Measurements from ENCODE around the gene RPL37.
"Not testable (repeated sequence)": the region's sequence is repeated elsewhere in the genome, so short reads cannot be mapped to it uniquely, and the experiment has no call there.

The RPL37 gene

DNA sequence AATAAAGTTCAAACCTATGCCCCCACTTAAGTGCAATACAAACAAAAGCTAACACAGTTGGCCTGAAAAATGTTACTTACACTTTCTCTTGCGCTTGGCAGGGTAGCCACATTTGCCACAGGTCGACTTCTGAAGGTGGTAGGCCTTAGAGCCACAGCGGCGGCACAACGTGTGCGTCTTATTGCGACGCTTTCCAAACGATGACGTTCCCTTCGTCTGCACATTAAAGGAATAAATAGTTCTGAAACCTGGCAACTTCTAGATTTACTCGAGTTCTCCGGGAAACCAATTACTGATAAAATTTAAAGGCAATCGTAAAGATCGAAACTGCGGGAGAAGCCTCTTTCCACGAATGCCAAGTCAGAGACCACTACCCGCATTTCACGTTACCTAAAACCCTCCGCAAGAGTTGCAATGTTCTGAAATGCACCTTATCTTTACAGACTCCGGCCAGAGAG, 602 bp downstream of the RPL37 start:
- no peak for DNase-seq (ENCODE audit: low read depth, low spot score)

DNA sequence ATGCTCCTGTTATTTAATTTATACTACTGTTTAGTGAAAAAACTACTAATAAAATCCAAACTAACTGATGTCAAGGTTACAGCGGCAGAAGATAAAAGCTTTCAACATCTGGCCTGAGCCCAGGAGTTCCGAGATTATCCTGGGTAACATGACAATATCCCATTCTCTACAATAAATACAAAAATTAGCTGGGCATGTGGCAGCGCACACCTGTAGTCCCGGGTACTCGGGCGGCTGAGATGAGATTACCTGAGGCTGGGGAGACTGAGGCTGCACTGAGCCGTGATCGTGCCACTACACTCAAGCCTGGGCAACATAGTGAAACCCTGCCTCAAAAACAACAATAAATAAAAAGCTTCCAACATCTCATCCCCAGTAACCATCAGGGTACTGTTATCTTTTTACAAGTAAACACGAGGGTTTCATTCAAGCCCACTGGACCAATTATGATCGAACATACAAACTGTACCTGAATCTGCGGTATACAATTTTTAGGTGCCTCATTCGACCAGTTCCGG, 1.3 kb downstream of the RPL37 start:
- DNase-seq (ENCODE audit: low read depth, low spot score): no peak

DNA sequence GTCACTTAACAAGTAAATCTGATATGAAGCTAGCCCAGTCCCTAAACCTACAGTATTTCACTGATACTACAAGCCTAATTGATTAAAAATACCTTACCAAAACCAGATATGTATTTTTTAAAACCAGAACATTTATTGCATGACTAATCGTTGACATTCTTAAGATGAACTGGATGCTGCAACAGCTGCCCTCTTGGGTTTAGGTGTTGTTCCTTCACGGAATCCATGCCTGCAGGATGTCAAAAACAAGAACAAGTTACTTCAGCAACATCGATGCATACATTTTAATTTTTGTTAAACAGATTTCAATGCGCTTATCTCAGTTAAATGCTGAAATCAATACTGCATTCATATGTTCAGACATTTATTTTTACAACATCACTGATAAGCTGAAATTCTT, 2.7 kb downstream of the RPL37 start:
- DNase-seq (ENCODE audit: low read depth, low spot score): no peak

DNA sequence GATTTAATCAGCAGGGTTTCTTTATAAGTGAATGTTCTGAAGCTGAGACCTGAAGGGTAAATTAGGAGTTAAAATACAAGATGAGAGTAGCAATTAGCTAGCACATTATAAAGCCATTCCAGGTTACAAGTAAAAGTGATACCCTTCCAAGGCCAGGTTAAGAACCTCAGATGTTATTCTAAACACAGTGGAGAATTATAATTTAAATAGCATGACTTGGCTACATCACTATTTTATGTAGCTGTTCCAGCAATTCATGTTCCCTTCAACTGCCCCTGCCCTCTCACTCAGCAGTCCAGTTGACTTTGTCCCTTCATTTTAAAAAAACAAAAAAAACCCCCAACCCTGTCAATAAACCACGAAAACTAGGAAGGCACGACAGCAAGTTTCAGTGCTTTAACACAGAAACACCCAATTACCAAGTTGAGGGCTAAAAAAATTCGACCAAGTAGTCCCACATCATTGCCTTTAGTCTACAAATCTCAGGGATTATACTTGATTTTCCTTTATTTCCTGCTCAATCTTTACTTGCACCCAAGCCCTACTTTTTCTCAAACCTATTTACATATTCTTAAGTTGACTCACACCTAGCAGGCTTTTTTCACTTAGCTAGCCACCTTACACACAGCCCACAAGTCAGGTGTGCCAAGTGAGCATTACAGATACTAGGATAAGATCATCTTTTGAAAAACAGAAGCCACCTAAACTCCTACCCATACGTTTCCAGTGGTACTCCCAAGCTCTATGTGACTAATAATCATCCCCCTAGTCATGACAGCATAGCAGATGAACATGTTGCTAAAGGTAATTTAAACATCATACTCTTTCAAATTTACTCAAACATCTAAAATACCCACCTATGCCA, 3.4 kb downstream of the RPL37 start:
- DNase-seq (ENCODE audit: low read depth, low spot score): no peak

DNA sequence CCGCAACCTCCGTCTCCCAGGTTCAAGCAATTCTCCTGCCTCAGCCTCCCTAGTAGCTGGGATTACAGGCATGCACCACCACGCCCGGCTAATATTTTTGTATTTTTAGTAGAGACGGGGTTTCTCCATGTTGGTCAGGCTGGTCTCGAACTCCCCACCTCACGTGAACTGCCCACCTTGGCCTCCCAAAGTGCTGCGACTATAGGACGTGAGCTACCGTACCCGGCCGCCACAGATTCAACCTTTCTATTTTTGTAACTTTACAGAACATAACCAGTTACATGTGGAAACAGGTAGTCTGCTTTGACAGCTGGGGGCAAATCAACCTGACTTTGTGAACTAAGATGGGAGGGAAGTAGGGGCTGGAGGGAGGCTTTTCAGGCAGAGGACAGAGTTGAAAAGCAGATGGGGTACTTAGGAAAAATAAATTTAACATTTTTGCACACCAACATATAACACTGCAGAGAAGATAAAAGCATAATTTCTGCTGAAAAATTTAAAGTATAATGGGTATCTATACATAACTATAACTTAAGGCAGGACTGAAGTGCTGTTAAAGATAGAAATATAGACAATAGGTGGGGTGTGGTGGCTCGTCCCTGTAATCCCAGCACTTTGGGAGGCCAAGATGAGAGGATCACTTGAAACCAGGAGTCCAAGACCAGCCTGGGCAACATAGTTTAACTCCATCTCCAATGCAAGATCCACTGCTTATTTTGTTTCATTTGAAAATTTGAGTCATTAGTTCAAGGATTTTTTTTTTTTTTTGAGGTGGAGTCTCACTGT, 5.1 kb downstream of the RPL37 start:
- DNase-seq (ENCODE audit: low read depth, low spot score): no peak

DNA sequence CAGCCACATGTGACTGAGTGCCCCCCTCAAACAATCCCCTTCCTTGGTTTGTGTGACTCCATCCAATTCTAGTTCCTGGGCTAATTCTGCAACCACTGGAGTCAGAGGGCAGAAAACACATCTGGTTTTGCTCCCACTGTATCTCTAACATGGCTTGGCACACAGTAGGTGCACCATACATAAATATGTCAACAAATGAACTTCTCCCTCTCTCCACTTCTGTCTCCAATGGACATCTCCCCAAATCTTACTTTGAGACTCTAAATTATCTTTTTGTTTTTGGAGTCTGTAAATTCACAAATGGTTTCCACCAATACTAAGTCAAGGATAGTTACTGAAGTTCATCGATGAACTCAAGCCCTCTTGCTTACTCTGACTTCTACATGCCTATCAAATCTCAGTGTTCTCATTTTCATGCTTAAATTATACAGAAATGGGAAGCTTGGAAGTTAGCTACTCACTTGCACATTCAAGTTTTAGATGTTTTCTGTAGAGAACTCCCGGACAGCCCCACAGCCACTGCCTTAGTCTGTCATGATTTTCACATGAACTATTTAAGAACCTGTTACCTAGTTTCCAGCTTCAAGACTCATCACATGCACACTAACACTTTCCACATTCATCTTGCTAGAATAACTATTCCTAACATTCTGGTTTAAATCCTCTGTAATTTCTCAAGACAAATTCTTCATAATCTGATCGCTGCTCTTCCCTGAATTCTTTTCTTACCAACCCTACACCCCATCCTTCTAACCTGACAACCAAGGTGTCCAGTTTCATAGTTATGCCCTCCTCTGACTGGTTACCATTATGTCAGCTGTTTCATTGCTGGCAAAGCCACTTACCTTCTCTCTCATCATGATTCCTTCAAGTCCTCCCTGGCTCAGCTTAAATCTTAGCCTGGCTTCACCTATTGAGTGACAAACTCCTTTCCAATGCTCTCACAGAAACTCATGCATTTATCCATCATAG, 6.0 kb downstream of the RPL37 start:
- DNase-seq (ENCODE audit: low read depth, low spot score): no peak

DNA sequence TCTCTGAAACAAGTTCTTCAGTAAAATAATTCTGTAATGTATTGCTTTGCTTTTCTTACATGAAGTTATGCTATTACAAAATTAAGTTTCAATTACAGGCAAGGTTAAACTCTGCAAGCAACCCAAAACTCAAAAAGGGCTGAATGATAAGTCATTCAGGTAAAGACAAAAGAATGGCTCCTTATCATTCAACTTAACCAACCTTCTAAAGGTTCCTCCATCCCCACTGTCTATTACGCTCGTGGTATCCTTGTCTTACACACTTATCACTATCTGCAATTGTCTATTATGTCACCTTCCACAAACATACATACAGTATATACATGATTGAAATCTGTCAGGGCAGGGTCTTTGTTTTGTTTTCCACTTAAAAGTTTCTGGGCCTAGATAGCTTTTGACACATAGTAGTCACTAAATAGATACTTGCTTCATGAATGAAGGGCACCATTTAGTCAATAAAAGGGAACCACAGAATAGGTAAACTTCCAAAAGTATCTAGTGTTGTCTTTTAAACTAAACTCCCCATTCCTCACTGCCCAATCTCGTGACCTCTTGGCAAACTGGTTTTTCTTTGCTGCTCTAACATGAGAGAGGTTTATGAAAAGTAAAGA, 6.9 kb downstream of the RPL37 start:
- DNase-seq (ENCODE audit: low read depth, low spot score): no peak

DNA sequence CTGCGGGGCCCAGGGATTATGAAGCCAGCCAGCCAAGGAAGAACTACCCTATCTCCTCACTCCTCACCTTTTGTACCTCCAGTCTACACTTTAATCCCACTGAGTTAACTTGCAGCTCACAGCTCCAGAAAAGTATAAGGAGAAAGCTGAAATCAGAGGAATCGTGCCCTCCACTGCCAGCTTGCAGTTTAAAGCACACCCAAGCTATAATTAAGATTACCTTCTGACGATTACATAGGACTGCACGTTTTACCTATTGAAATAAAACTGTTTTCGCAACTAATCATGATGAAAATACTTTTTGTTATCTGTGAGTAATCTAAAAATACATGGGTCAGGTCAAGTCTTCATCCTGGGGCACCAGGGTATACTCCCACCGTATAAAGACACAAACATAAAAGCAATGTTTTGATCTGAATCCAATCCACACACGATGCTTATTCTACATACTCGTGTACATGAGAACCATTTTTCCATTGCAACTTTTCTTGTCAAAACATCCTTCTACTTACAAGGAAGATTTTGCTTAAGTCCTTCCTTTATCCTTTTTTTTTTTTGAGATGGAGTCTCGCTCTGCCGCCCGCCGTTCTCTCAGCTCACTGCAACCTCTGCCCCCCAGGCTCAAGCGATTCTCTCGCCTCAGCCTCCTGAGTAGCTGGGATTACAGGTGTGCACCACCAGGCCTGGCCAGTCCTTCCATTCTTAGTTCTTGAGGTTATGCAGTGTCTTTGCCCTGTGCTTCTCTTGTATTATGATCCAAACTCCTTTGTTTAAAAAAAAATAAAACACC, 7.6 kb downstream of the RPL37 start:
- DNase-seq (ENCODE audit: low read depth, low spot score): no peak

- no peak for DNase-seq (ENCODE audit: low read depth, low spot score)
Observed at GRCh38 chr5:40826489-40827187, 8.4 kb downstream of the RPL37 start.

DNA sequence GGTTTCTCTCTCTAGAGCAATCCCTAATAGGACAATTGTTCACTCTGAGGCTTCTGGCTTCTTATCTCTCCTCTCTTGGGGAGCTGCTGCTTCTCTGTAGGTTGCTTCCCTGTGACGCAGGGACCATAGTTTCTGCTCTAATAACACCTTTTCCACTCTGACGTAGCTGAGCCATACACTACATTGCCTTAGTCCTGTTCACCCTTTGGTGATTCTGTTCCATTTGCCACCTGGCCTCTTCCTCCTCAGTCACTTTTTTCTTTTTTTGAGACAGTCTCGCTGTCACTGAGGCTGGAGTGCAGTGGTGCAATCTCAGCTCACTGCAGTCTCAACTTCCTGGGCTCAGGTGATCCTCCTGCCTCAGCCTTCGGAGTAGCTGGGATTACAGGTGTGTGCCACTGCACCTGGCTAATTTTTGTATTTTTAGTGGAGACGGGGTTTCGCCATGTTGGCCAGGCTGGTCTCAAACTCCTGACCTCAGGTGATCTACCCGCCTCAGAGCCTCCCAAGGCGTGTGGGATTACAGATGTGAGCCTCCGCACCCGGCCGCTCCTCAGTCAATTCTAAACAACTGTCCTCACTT, 9.5 kb downstream of the RPL37 start:
- not testable (repeated sequence) for DNase-seq (ENCODE audit: low read depth, low spot score)

GRCh38 chr5:40823459-40823858, 11.6 kb downstream of the RPL37 start:
- DNase-seq (ENCODE audit: low read depth, low spot score): no peak

DNA sequence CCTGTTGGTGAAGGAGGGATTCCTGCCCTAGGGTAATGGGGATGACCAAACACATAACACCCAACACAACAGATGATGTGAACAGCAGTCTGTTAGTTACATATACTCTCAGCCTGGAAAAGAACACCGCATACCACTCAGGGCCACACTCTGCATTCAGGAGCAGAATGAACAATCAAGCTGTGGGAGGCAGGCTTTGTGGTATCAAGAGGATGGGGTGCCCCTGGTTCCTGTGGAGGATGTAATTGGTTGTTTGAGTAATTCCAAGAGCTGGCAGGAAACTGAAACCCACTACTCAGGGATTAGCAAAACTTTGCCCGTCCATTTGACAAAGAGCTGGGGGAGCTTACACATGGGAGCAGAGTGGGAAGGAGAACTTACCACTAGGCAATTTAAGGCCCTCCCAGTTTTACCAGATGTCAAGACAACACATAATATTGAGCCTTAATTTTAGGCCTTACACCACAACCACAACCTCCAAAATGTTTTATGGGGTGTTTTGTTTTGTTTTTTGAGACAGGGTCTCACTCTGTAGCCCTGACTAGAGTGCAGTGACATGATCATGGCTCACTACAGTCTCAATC, 21.2 kb downstream of the RPL37 start:
- no peak for DNase-seq (ENCODE audit: low read depth, low spot score)

DNA sequence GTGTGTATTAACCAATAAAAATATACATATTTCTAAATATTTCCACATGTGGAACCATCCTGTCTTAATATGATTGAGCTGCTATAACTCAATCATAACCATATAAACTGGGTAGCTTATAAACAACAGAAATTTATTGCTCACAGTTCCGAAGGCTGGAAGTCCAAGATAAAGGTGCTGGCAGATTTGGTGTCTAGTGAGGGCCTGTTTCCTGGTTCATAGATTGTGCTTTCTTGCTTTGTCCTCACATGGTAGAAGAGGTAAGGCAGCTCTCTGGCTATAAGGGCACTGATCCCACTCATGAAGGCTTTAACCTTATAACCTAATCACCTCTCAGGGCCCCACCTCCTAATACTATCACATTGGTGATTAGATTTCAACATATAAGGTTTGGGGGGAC, 22.9 kb downstream of the RPL37 start:
- DNase-seq (ENCODE audit: low read depth, low spot score): no peak

GRCh38 chr5:40801771-40802562, 33.1 kb downstream of the RPL37 start:
- DNase-seq (ENCODE audit: low read depth, low spot score): no peak

DNA sequence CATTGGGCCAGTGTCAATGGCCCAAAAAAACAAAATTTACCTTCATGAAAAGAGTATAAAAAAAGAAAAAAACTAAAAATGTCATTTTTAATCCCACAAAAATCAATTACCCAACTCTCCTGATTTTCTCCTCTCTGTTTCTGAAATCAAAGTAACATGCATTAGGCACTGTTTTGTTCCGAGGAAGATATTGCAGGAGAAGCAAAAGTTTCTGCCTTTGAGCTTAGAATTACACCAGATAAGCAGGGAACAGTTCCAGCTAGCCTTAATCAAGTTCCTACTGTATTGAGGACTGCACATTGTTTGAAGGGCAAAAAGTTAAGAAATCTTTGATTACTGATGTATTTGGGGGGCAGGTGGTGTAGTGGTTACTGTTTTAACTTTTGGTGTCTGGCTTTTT, 35.8 kb downstream of the RPL37 start:
- DNase-seq (ENCODE audit: low read depth, low spot score): no peak

DNA sequence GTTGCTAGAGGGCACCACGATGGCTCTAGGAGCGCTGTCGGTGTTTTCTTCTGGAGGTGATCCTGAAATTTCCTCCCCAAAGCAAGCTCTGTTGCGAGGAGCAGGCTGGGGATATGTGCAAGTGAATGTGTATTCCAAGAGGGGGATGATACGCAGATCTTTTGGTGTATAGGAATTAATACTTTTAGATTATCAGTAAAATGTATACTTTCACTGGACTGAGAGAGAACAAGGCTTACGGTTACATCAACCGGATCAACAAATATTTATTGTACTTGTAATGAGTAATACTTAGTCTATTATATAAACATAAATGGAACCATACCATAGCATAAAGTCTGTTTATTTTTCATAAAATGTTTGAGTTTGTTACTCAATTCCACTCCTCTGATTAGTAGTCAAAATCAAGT, 36.2 kb downstream of the RPL37 start:
- no peak for DNase-seq (ENCODE audit: low read depth, low spot score)

- DNase-seq (ENCODE audit: low read depth, low spot score): peak; percentile 77
Observed at GRCh38 chr5:40798012-40798800, 36.8 kb downstream of the RPL37 start, which contains the start of gene PRKAA1. TSS of gene PRKAA1 (minus strand) at chr5:40798374. CDS start at chr5:40798189, 185 bp downstream.

Measured in activated naive CD8-positive, alpha-beta T cell treated with anti-CD3 and anti-CD28 coated beads, Interleukin-2, amount 50 U/mL, for 16 hours (primary cell).